ENCODE measurements around the gene TATDN2.

- TF ChIP-seq CTCF (IDR thresholded peaks at IDR 0.05; ENCODE audit: borderline replicate concordance, extremely low read depth, low read length, poor library complexity, severe bottlenecking) (no peak), EZH2 (IDR thresholded peaks at IDR 0.05; ENCODE audit: borderline replicate concordance, low read depth, low read length, severe bottlenecking) (no peak)
These were observed 62.3 kb downstream of the TATDN2 start for GRCh38 chr3:10310578-10310977.
